ENCODE results near the gene SLC25A5. TPM values are rescaled to one million over a fixed set of nuclear protein-coding genes. Genes with fewer than 3 reads are reported as not detected.

Gene SLC25A5
- total RNA-seq, 1 experiment from 2014 or later = 641 TPM

DNA sequence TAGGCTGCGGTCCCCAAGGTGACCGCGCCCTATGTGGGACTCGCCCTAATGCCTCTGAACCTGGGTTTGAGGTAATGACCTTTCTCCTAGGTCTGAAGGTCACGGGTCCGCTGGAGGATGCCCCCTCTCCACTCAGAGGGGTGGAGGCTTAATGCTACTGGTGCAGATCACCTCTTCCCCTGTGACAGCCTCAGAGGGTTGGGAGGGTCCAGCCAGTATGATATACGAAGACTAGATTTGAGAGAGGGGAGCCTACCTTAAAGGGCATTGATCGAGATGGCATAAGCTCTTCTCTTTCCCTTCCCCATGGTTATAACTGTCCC, 1.0 kb downstream of the SLC25A5 start:
- Histone ChIP-seq H3K9ac (ENCODE audit: low read length) (peak overlapping the region; percentile 97), H3K9me2 (ENCODE audit: insufficient read depth) (no peaks in the 10 kb centered on the region), H2AFZ (ENCODE audit: low read depth, low read length, poor library complexity, severe bottlenecking) (no peak overlapping the region), H3K4me3 (replicated peaks in 1 of 2; ENCODE audit: low read depth in 1 of 2, low read length in 2 of 2) (peak overlapping the region; percentile 74 to 81), H3K4me1 (ENCODE audit: control insufficient read depth in 1 of 2, insufficient read depth in 2 of 2, low read length in 2 of 2) (peaks cover 5 to 12% of the 10 kb centered on the region in 2 experiments; a peak in 3 of 4 replicates), H3K27ac (ENCODE audit: low read depth, low read length) (peak overlapping the region; percentile 88), H3K9me3 (ENCODE audit: control insufficient read depth in 1 of 2, insufficient read depth in 1 of 2, low read depth in 1 of 2, low read length in 2 of 2) (no peaks in the 10 kb centered on the region), H3K4me2 (ENCODE audit: low read length) (peak overlapping the region; percentile 74), H3K36me3 (ENCODE audit: control insufficient read depth in 1 of 2, insufficient read depth in 2 of 2, low read length in 2 of 2) (peaks cover 6 to 17% of the 10 kb centered on the region in 2 experiments; a peak in 2 of 4 replicates), H3K27me3 (ENCODE audit: insufficient read depth, low read length) (no peaks in the 10 kb centered on the region), H4K20me1 (ENCODE audit: insufficient read depth) (0 out of 2 replicates have a peak, but pooled peaks cover 5% of the 10 kb centered on the region), H3K79me2 (ENCODE audit: insufficient read depth, low read length) (peaks cover 13% of the 10 kb centered on the region)
- ChIA-PET POLR2A (interaction anchor here (1.0 kb wide), 1 partner anchor 43 kb away, joined by 4 read pairs; no protein-coding TSS in a partner anchor), RAD21 (ENCODE audit: low non-redundant PET in 1 of 2, low total read pairs in 2 of 2, uncharacterized antibody in 2 of 2, unreplicated experiment in 2 of 2) (no interaction called here), CTCF (interaction anchor here (1.0 kb wide), 1 partner anchor 43 kb away, joined by 8 read pairs; no protein-coding TSS in a partner anchor)
- DNase-seq (ENCODE audit: low read depth, low spot score) (no peak), ATAC-seq (no peak)
- TF ChIP-seq RAD21 (IDR thresholded peaks at IDR 0.05; ENCODE audit: low read depth) (no peak), SIN3A (IDR thresholded peaks at IDR 0.05; ENCODE audit: low read depth) (no peak), ZNF274 (IDR thresholded peaks at IDR 0.05; ENCODE audit: low read depth, low read length) (no peak), SRF (IDR thresholded peaks at IDR 0.05; ENCODE audit: low read depth) (no peak), SP1 (IDR thresholded peaks at IDR 0.05; ENCODE audit: low read depth) (no peak), EGR1 (IDR thresholded peaks at IDR 0.05; ENCODE audit: low read depth) (no peak), CEBPB (IDR thresholded peaks at IDR 0.05; ENCODE audit: low read depth) (no peak), POLR2A (IDR thresholded peaks at IDR 0.05; ENCODE audit: borderline replicate concordance, extremely low read depth, insufficient read depth, insufficient read length) (no peak), FOSL1 (IDR thresholded peaks at IDR 0.05; ENCODE audit: low read depth) (no peak), EZH2 (IDR thresholded peaks at IDR 0.05) (no peak), CBX3 (IDR thresholded peaks at IDR 0.05; ENCODE audit: low read depth) (no peak)
- TF ChIP-seq, protein P1, sequence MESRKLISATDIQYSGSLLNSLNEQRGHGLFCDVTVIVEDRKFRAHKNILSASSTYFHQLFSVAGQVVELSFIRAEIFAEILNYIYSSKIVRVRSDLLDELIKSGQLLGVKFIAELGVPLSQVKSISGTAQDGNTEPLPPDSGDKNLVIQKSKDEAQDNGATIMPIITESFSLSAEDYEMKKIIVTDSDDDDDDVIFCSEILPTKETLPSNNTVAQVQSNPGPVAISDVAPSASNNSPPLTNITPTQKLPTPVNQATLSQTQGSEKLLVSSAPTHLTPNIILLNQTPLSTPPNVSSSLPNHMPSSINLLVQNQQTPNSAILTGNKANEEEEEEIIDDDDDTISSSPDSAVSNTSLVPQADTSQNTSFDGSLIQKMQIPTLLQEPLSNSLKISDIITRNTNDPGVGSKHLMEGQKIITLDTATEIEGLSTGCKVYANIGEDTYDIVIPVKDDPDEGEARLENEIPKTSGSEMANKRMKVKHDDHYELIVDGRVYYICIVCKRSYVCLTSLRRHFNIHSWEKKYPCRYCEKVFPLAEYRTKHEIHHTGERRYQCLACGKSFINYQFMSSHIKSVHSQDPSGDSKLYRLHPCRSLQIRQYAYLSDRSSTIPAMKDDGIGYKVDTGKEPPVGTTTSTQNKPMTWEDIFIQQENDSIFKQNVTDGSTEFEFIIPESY (IDR thresholded peaks at IDR 0.05; ENCODE audit: extremely low read depth, insufficient replicate concordance, low read length) = no peak
- TF ChIP-seq, protein P2, sequence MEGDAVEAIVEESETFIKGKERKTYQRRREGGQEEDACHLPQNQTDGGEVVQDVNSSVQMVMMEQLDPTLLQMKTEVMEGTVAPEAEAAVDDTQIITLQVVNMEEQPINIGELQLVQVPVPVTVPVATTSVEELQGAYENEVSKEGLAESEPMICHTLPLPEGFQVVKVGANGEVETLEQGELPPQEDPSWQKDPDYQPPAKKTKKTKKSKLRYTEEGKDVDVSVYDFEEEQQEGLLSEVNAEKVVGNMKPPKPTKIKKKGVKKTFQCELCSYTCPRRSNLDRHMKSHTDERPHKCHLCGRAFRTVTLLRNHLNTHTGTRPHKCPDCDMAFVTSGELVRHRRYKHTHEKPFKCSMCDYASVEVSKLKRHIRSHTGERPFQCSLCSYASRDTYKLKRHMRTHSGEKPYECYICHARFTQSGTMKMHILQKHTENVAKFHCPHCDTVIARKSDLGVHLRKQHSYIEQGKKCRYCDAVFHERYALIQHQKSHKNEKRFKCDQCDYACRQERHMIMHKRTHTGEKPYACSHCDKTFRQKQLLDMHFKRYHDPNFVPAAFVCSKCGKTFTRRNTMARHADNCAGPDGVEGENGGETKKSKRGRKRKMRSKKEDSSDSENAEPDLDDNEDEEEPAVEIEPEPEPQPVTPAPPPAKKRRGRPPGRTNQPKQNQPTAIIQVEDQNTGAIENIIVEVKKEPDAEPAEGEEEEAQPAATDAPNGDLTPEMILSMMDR (IDR thresholded peaks at IDR 0.05 in 2 of 3, conservative IDR thresholded peaks at IDR 0.05 in 1 of 3; ENCODE audit: borderline replicate concordance in 1 of 3, insufficient read depth in 1 of 3, low read depth in 2 of 3, low read length in 2 of 3) = no peak
- intact Hi-C loops (cut with micrococcal nuclease) = no loop called here
- BruUV-seq (replicated peaks) = no TSS peak
